Loucy (cell line): ENCODE measurements around the gene FBXO41.

Experiments
- H2AFZ ChIP-seq: fragments of 200-600 bp; sonication (generic); 2 replicates; pipeline ENCODE4 v1.6.0; 2016; ENCODE audit warnings: antibody characterized with exemption, mild to moderate bottlenecking, low read length, moderate library complexity
- H3F3A ChIP-seq: fragments of 200-600 bp; 2 replicates; pipeline ENCODE4 v1.6.0; 2016; ENCODE audit warnings: antibody characterized with exemption, low read depth, mild to moderate bottlenecking
- H3K27me3 ChIP-seq: fragments of 200-600 bp; sonication (generic); 2 replicates; pipeline ENCODE4 v1.6.1; 2014; ENCODE audit warnings: low read length, mild to moderate bottlenecking; ENCODE audit not compliant: insufficient read depth, poor library complexity, severe bottlenecking
- H3K36me3 ChIP-seq: fragments of 200-600 bp; sonication (generic); 2 replicates; pipeline ENCODE4 v1.6.1; 2016; ENCODE audit warnings: low read length; ENCODE audit not compliant: insufficient read depth
- H3K4me1 ChIP-seq: fragments of 200-600 bp; sonication (generic); 2 replicates; pipeline ENCODE4 v1.5.1; 2014; ENCODE audit warnings: low read length, mild to moderate bottlenecking; ENCODE audit not compliant: insufficient read depth, poor library complexity, severe bottlenecking
- H3K4me2 ChIP-seq: fragments of 200-600 bp; sonication (generic); 2 replicates; pipeline ENCODE4 v1.6.0; 2014; ENCODE audit warnings: antibody characterized with exemption, low read length, low read depth, mild to moderate bottlenecking; ENCODE audit not compliant: poor library complexity, severe bottlenecking
- H3K4me3 ChIP-seq: fragments of 200-600 bp; sonication (generic); 2 replicates; pipeline ENCODE4 v1.5.1; 2014; ENCODE audit warnings: low read length, mild to moderate bottlenecking, mixed read lengths; ENCODE audit not compliant: poor library complexity, severe bottlenecking
- H3K79me2 ChIP-seq: fragments of 200-600 bp; sonication (generic); 2 replicates; pipeline ENCODE4 v1.6.1; 2014; ENCODE audit warnings: low read length; ENCODE audit not compliant: insufficient read depth
- H3K9ac ChIP-seq: fragments of 200-600 bp; sonication (generic); 2 replicates; pipeline ENCODE4 v1.6.0; 2014; ENCODE audit warnings: mild to moderate bottlenecking, low read depth, low read length, moderate library complexity; ENCODE audit not compliant: poor library complexity, severe bottlenecking
- H3K9me2 ChIP-seq: fragments of 200-600 bp; sonication (generic); replicated peaks from 2 replicates; pipeline ENCODE4 v1.6.1; 2016; ENCODE audit warnings: low read depth, low read length, mixed read lengths
- H3K9me3 ChIP-seq: fragments of 200-600 bp; sonication (generic); 2 replicates; pipeline ENCODE4 v1.6.1; 2014; ENCODE audit warnings: mild to moderate bottlenecking, antibody characterized with exemption, low read length, low read depth; ENCODE audit not compliant: insufficient read depth
- H4K20me1 ChIP-seq: fragments of 200-600 bp; sonication (generic); 2 replicates; pipeline ENCODE4 v1.6.0; 2014; ENCODE audit warnings: antibody characterized with exemption, low read length, mild to moderate bottlenecking; ENCODE audit not compliant: insufficient read depth, poor library complexity, severe bottlenecking
- CTCF ChIP-seq: fragments of 200-600 bp; sonication (generic); conservative IDR thresholded peaks from 2 replicates; pipeline ENCODE4 v1.5.1; 2014; ENCODE audit warnings: mild to moderate bottlenecking, antibody characterized with exemption, low read length
- EZH2phosphoT487 ChIP-seq: fragments of 200-600 bp; IDR thresholded peaks from 2 replicates; pipeline ENCODE4 v1.6.1; 2018; ENCODE audit warnings: antibody characterized with exemption, mild to moderate bottlenecking, moderate library complexity, borderline replicate concordance

The FBXO41 gene

GRCh38 chr2:73289304-73289703 is 5.0 kb upstream of the FBXO41 start:
- Histone ChIP-seq H3K4me1 (peaks cover 11% of the 10 kb centered on the region), H2AFZ (no peak overlapping the region), H3K9ac (no peak overlapping the region), H3K4me2 (no peak overlapping the region), H3K4me3 (no peak overlapping the region), H4K20me1 (no peaks in the 10 kb centered on the region), H3K36me3 (no peaks in the 10 kb centered on the region), H3F3A (peaks cover 8% of the 10 kb centered on the region; the same call in 1 of the 2 replicates), H3K9me3 (no peaks in the 10 kb centered on the region), H3K27me3 (no peaks in the 10 kb centered on the region), H3K79me2 (no peaks in the 10 kb centered on the region), H3K9me2 (no peaks in the 10 kb centered on the region)
- TF ChIP-seq CTCF (peak; percentile 54), EZH2phosphoT487 (no peak)

- Histone ChIP-seq H3K4me2 (no peak overlapping the region), H3K4me1 (peaks cover 35% of the 10 kb centered on the region), H3K4me3 (no peak overlapping the region), H3K27me3 (no peaks in the 10 kb centered on the region), H3K36me3 (no peaks in the 10 kb centered on the region), H4K20me1 (peaks cover 24% of the 10 kb centered on the region), H3K9ac (peak overlapping the region; percentile 91), H3F3A (peaks cover 8% of the 10 kb centered on the region; the same call in 1 of the 2 replicates), H3K9me2 (no peaks in the 10 kb centered on the region), H3K9me3 (no peaks in the 10 kb centered on the region), H2AFZ (no peak overlapping the region), H3K79me2 (peaks cover 29% of the 10 kb centered on the region)
- TF ChIP-seq EZH2phosphoT487: no peak
- TF ChIP-seq CTCF: no peak
These were observed 1.9 kb upstream of the FBXO41 start for GRCh38 chr2:73286134-73286655.

GRCh38 chr2:73285159-73285739 is 971 bp upstream of the FBXO41 start:
- Histone ChIP-seq H4K20me1 (peaks cover 33% of the 10 kb centered on the region), H3K4me1 (peaks cover 44% of the 10 kb centered on the region), H3K9me2 (no peaks in the 10 kb centered on the region), H3K4me2 (peak overlapping the region; percentile 97), H3K9me3 (no peaks in the 10 kb centered on the region), H3F3A (peaks cover 8% of the 10 kb centered on the region; the same call in 1 of the 2 replicates), H3K4me3 (peak overlapping the region; percentile 86), H3K27me3 (no peaks in the 10 kb centered on the region), H3K9ac (peak overlapping the region; percentile 91), H2AFZ (peak overlapping the region; percentile 100), H3K79me2 (peaks cover 39% of the 10 kb centered on the region), H3K36me3 (no peaks in the 10 kb centered on the region)
- no peak for TF ChIP-seq EZH2phosphoT487
- no peak for TF ChIP-seq CTCF
